ENCODE data around the gene CD248. TPM values are rescaled to one million over a fixed set of nuclear protein-coding genes. Genes with fewer than 3 reads are reported as not detected.
A peak's percentile ranks its signal among the peaks of the same experiment; 100 is the strongest.

The CD248 gene
- total RNA-seq, 1 donor from 2014 or later = 0.22 TPM

DNA sequence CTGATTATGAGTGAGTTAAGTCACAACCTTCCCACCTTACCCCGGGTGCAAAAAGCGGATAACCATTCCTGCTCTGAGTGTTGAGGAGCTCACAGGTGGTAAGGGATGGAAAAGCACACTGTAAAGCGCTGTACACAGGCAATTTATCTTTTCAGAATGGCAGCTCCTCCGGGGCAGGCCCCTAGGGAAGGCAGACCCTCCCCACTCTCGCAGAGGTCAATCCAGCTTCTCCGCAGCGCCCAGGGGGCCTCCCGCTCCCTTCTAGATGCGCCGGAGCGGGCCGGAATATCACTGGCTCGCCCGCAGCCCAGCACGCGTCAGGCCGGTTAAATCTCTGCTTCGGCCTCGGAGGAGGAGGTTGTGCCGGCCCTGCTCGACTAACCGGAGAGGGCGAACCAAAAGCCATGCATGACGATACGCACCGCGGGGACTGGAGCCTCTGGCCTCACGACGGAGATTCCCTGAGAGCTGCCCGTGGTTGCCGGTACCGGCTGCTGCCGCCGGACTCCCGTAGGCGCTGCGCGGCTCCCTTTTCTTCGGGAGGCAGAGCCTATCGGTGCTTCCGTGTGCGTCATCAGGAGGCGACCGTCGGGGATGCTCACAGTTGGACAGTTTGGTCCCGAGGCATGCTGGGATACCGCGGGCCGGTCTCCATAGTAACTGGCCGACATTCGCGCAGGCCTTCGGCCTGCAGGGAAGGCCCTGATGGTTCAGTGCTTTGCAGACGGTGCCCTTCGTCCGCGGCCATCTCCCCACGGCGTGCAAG lies 27.9 kb upstream of the CD248 start, which contains the start of gene BRMS1:
BRMS1 (minus strand) TSS at position 555 of the 766 bp plus-strand sequence. CDS start 2,870 bp downstream, outside the sequence.
- Mint-ChIP-seq H3K27ac (peak within 1 kb of the TSS; percentile 93), H3K9me3 (no peaks in the 10 kb centered on the region), H3K27me3 (peaks cover 2% of the 10 kb centered on the region), H3K4me3 (peak within 1 kb of the TSS; percentile 96), H3K4me1 (peaks cover 45% of the 10 kb centered on the region), H3K36me3 (ENCODE audit: low read depth) (peaks cover 46% of the 10 kb centered on the region)
- CTCF ChIA-PET = interaction anchor here (0.7 to 3.2 kb wide), 4 partner anchors 33 to 640 kb away, joined by 3 to 17 read pairs (median 8); no protein-coding TSS in a partner anchor
- ATAC-seq (ENCODE audit: low read depth) (peak; percentile 82), DNase-seq (peak; percentile 93)
- TF ChIP-seq, protein P1, sequence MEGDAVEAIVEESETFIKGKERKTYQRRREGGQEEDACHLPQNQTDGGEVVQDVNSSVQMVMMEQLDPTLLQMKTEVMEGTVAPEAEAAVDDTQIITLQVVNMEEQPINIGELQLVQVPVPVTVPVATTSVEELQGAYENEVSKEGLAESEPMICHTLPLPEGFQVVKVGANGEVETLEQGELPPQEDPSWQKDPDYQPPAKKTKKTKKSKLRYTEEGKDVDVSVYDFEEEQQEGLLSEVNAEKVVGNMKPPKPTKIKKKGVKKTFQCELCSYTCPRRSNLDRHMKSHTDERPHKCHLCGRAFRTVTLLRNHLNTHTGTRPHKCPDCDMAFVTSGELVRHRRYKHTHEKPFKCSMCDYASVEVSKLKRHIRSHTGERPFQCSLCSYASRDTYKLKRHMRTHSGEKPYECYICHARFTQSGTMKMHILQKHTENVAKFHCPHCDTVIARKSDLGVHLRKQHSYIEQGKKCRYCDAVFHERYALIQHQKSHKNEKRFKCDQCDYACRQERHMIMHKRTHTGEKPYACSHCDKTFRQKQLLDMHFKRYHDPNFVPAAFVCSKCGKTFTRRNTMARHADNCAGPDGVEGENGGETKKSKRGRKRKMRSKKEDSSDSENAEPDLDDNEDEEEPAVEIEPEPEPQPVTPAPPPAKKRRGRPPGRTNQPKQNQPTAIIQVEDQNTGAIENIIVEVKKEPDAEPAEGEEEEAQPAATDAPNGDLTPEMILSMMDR (IDR thresholded peaks at IDR 0.05) = no peak
- POLR2A ChIA-PET = interaction anchor here (0.6 to 5.4 kb wide), 13 partner anchors 27 to 1243 kb away, joined by 3 to 34 read pairs (median 4); partner anchors contain the start of genes CD248, FIBP, MRPL11 and RAB1B
- intact Hi-C loops (cut with micrococcal nuclease) = loop anchor here (1.0 to 5.0 kb wide), 5 partner anchors 16 to 727 kb away; partner anchors contain the start of genes PCNX3 and RCE1

DNA sequence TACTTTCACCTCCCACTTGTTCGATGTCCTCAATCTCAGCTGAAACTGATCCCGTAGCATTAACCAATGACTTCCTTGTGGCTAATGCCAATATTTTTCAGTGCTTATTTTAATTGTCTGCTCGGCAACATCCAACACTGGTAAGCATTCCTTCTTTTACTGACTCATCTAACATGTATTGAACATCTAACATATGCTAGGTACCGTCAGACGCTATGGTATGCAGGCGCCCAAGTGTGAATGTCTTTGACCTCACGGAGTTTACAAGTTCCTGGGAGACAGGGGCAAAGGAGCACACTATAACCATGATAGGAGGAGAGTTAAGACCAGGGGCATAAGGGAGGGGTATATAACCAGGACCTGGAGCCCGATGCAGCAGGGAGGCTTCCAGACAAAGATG lies 26.3 kb upstream of the CD248 start:
- CTCF ChIA-PET = interaction anchor here (2.8 kb wide), 1 partner anchor 43 kb away, joined by 14 read pairs; no protein-coding TSS in a partner anchor

DNA sequence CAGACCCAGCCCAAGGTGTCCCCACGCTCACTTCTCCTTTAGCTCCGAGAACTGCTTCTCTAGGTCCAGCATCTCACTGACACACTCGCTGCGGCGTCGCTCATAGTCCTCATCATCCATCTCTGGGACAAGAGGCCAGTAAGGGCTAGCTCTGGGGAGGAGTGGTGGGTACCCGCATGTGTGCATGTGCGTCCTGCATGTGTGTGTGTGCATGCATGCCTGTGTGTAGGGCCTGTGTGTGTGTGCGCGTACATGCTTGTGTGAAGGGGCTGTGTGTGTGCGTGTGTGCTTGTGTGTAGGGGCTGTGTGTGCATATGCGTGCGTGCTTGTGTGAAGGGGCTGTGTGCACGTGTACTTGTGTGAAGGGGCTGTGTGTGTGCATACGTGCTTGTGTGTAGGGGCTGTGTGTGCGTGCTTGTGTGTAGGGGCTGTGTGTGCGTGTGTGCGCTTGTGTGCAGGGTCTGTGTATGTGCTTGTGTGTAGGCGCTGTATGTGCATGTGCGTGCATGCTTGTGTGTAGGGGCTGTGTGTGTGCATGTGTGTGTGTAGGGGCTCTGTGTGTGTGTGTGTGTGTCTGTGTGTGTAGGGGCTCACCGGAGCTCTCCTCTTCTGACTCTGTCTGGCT lies 24.8 kb upstream of the CD248 start:
- peak overlapping the region; percentile 3 for H3K4me3 Mint-ChIP-seq
- no peak overlapping the region for H3K27ac Mint-ChIP-seq
- peaks cover 65% of the 10 kb centered on the region for H3K36me3 Mint-ChIP-seq (ENCODE audit: low read depth)
- intact Hi-C loops (cut with micrococcal nuclease) = no loop called here
- peaks cover 41% of the 10 kb centered on the region for H3K4me1 Mint-ChIP-seq
- H3K9me3 Mint-ChIP-seq = no peaks in the 10 kb centered on the region
- TF ChIP-seq, protein P1 (IDR thresholded peaks at IDR 0.05) = no peak
- ATAC-seq (ENCODE audit: low read depth) (no peak), DNase-seq (no peak)
- ChIA-PET CTCF (no interaction called here), POLR2A (interaction anchor here (1.2 kb wide), 1 partner anchor 29 kb away, joined by 5 read pairs; no protein-coding TSS in a partner anchor)
- H3K27me3 Mint-ChIP-seq = no peaks in the 10 kb centered on the region

More for the DNA sequence above, 26.3 kb upstream of the CD248 start:
- ATAC-seq (ENCODE audit: low read depth) (no peak), DNase-seq (no peak)
- H3K27me3 Mint-ChIP-seq = peaks cover 2% of the 10 kb centered on the region
- POLR2A ChIA-PET = interaction anchor here (1.0 to 5.4 kb wide), 3 partner anchors 8 to 30 kb away, joined by 4 to 34 read pairs (median 24); partner anchors contain the start of gene SLC29A2
- H3K36me3 Mint-ChIP-seq (ENCODE audit: low read depth) = peaks cover 56% of the 10 kb centered on the region
- H3K9me3 Mint-ChIP-seq = no peaks in the 10 kb centered on the region
- no peak overlapping the region for H3K27ac Mint-ChIP-seq
- intact Hi-C loops (cut with micrococcal nuclease) = no loop called here
- TF ChIP-seq, protein P1 (IDR thresholded peaks at IDR 0.05) = no peak
- H3K4me3 Mint-ChIP-seq = peak overlapping the region; percentile 96
- peaks cover 43% of the 10 kb centered on the region for H3K4me1 Mint-ChIP-seq

DNA sequence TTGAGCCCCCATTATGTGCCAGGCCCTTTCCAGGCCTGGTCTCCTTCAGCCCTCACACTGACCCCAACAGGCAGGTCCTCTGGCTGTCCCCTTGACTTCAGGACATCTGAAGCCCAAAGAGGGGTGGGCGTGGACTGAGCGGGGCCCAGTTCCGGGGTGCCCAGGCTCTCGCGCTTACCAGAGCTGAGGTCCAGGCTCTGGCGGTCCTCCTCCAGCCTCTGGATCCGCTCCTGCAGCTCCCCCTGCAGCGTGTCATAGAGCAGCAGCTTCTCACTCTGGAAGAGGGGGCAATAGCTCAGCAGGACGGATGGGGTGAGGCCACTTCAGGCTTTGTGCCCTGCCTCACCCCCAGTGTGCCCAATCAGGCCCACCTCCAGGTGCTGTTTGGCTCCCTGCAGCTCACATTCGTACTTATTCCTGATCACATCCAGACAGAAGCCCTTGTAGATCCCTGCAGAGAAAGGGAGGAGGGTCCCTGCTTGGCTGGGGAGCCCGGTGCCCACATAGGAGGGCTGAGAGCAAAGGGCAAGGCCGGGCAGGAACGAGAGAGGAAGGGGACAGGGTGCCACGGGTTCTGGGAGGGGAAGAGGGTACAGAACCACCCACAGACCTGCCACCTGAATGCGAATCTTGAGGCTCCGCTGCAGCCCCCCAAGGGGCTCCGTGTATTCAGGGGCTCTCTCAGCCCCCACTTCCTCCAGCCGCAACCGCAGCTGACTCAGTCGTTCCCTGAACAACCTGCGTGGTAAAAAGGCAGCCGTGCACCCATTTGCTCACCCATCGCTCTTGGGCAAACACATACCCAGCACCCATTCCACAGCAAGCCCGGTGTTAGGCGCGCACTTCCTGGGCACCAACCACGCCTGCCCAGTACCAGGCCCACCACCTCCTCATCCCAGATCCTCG lies 24.0 kb upstream of the CD248 start:
- TF ChIP-seq, protein P1 (IDR thresholded peaks at IDR 0.05) = no peak
- H3K9me3 Mint-ChIP-seq = no peaks in the 10 kb centered on the region
- no peak for DNase-seq
- H3K36me3 Mint-ChIP-seq (ENCODE audit: low read depth) = peaks cover 65% of the 10 kb centered on the region
- no peak overlapping the region for H3K4me3 Mint-ChIP-seq
- no peak for ATAC-seq (ENCODE audit: low read depth)
- POLR2A ChIA-PET = interaction anchor here (0.8 kb wide), 1 partner anchor 73 kb away, joined by 3 read pairs; no protein-coding TSS in a partner anchor
- H3K27ac Mint-ChIP-seq = no peak overlapping the region
- intact Hi-C loops (cut with micrococcal nuclease) = no loop called here
- CTCF ChIA-PET = interaction anchor here (0.8 kb wide), 1 partner anchor 45 kb away, joined by 3 read pairs; no protein-coding TSS in a partner anchor
- H3K27me3 Mint-ChIP-seq = peaks cover 2% of the 10 kb centered on the region
- H3K4me1 Mint-ChIP-seq = peaks cover 47% of the 10 kb centered on the region

All from activated B cell treated with CpG ODN at 0.5 μM for 24 hours (primary cell).